HG03025 (cell line): ENCODE results near the gene MX2.

Source experiments
- ATAC-seq: cut with Tn5 transposase; IDR thresholded peaks from one replicate; pipeline ENCODE4 v1.9.1; 2021; ENCODE audit warnings: mild to moderate bottlenecking, moderate library complexity; ENCODE audit not compliant: unreplicated experiment, low FRiP score

MX2 gene

GRCh38 chr21:41431788-41432548 lies 70.1 kb downstream of the MX2 start:
- no peak for ATAC-seq

GRCh38 chr21:41432562-41433460 lies 71.0 kb downstream of the MX2 start:
- ATAC-seq, result no peak

GRCh38 chr21:41433566-41433965 lies 71.7 kb downstream of the MX2 start:
- ATAC-seq, result no peak

GRCh38 chr21:41435706-41436105 lies 73.9 kb downstream of the MX2 start:
- no peak for ATAC-seq

- ATAC-seq, result no peak
These were observed 75.9 kb downstream of the MX2 start for GRCh38 chr21:41437729-41438128.

GRCh38 chr21:41438425-41439113 lies 76.7 kb downstream of the MX2 start:
- ATAC-seq, result no peak

- ATAC-seq, result no peak
These were observed 77.4 kb downstream of the MX2 start for GRCh38 chr21:41439248-41439647.

GRCh38 chr21:41441546-41441945 lies 79.7 kb downstream of the MX2 start:
- no peak for ATAC-seq

GRCh38 chr21:41442481-41443186 lies 80.8 kb downstream of the MX2 start:
- ATAC-seq, result no peak

- no peak for ATAC-seq
These were observed 81.7 kb downstream of the MX2 start for GRCh38 chr21:41443562-41443961.

- ATAC-seq, result no peak
These were observed 83.1 kb downstream of the MX2 start for GRCh38 chr21:41444703-41445464.

- no peak for ATAC-seq
These were observed 83.6 kb downstream of the MX2 start for GRCh38 chr21:41445465-41445862.

- no peak for ATAC-seq
These were observed 84.8 kb downstream of the MX2 start for GRCh38 chr21:41446586-41446985.

GRCh38 chr21:41447356-41447755 lies 85.5 kb downstream of the MX2 start:
- no peak for ATAC-seq

GRCh38 chr21:41449613-41450012 lies 87.8 kb downstream of the MX2 start:
- no peak for ATAC-seq

GRCh38 chr21:41451753-41452676 lies 90.2 kb downstream of the MX2 start:
- no peak for ATAC-seq

GRCh38 chr21:41453198-41453597 lies 91.4 kb downstream of the MX2 start:
- no peak for ATAC-seq

- ATAC-seq, result no peak
These were observed 91.9 kb downstream of the MX2 start for GRCh38 chr21:41453761-41454160.

GRCh38 chr21:41458121-41458520 lies 96.3 kb downstream of the MX2 start:
- ATAC-seq, result no peak
